ENCODE data around the gene MRPS25. TPM values are rescaled to one million over a fixed set of nuclear protein-coding genes. Genes with fewer than 3 reads are reported as not detected.
A peak's percentile ranks its signal among the peaks of the same experiment; 100 is the strongest.

Gene MRPS25
- total RNA-seq, 1 experiment from 2014 or later: 60.6 TPM

DNA sequence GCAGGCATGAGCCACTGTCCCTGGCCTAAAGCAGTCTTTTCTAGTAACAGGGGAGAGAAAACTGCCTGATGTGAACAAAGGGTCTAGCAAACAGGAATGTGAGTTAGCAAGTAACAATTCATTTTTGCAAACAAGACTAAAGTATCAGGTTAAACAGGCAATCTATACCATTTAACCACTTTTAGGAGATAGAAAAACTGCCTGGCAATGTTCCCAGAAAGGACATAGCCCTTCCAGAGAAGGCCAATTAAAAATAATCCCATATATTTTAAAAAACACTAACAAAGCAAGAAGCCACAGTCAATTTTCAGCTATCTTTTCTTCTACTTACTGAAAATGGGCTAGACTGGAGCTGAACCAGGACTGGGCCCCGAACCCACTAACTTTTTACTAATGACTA lies 27.6 kb upstream of the MRPS25 start:
- H4K20me1 ChIP-seq (ENCODE audit: insufficient read depth, low read depth, low read length): no peaks in the 10 kb centered on the region
- H3K36me3 ChIP-seq (ENCODE audit: insufficient read depth, low read length): peaks cover 39% of the 10 kb centered on the region
- no peak overlapping the region for H3K9ac ChIP-seq (ENCODE audit: low read length)
- no peaks in the 10 kb centered on the region for H3K27me3 ChIP-seq (ENCODE audit: low read length)
- H3K4me3 ChIP-seq (ENCODE audit: low read length): no peak overlapping the region
- no peaks in the 10 kb centered on the region for H3K9me2 ChIP-seq (replicated peaks; ENCODE audit: insufficient read depth, low read length)
- no peak overlapping the region for H3K27ac ChIP-seq (ENCODE audit: low read length)
- no peak for DNase-seq
- no peak overlapping the region for H2AFZ ChIP-seq (ENCODE audit: low read length)
- H3K79me2 ChIP-seq (ENCODE audit: low read length): peaks cover 18% of the 10 kb centered on the region
- no peaks in the 10 kb centered on the region for H3K9me3 ChIP-seq (ENCODE audit: low read length)
- no peak overlapping the region for H3K4me2 ChIP-seq (ENCODE audit: low read depth, low read length, poor library complexity, severe bottlenecking)
- peaks cover 3% of the 10 kb centered on the region for H3K4me1 ChIP-seq (ENCODE audit: low read length)

DNA sequence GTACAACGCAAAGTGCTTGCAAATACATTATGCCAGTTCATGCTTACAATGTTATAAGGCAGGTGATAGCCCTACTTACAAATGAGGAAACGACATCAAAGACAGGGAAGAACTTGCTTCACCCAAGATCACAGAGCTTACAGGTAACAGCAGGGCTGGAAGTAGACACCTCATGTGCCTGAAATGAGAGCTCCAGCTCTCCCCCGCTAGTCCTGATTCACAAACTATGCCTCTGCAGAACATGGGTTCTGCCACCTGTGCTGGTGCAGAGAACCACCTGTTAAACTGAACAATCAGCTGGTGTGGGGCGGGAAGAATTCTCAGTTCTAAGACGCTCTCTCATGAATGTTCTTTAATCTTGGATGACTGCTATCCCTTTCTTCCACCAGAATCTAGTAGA lies 26.5 kb upstream of the MRPS25 start:
- no peak overlapping the region for H3K4me3 ChIP-seq (ENCODE audit: low read length)
- no peak overlapping the region for H3K4me2 ChIP-seq (ENCODE audit: low read depth, low read length, poor library complexity, severe bottlenecking)
- H3K9ac ChIP-seq (ENCODE audit: low read length): no peak overlapping the region
- peaks cover 9% of the 10 kb centered on the region for H3K79me2 ChIP-seq (ENCODE audit: low read length)
- H2AFZ ChIP-seq (ENCODE audit: low read length): no peak overlapping the region
- peaks cover 39% of the 10 kb centered on the region for H3K36me3 ChIP-seq (ENCODE audit: insufficient read depth, low read length)
- peak; percentile 35 for DNase-seq
- H3K27me3 ChIP-seq (ENCODE audit: low read length): no peaks in the 10 kb centered on the region
- H4K20me1 ChIP-seq (ENCODE audit: insufficient read depth, low read depth, low read length): no peaks in the 10 kb centered on the region
- no peaks in the 10 kb centered on the region for H3K4me1 ChIP-seq (ENCODE audit: low read length)
- H3K27ac ChIP-seq (ENCODE audit: low read length): no peak overlapping the region
- no peaks in the 10 kb centered on the region for H3K9me2 ChIP-seq (replicated peaks; ENCODE audit: insufficient read depth, low read length)
- no peaks in the 10 kb centered on the region for H3K9me3 ChIP-seq (ENCODE audit: low read length)

GRCh38 chr3:15089201-15089600 lies 24.1 kb upstream of the MRPS25 start:
- H3K36me3 ChIP-seq (ENCODE audit: insufficient read depth, low read length): peaks cover 34% of the 10 kb centered on the region

GRCh38 chr3:15086699-15087098 lies 21.6 kb upstream of the MRPS25 start:
- Histone ChIP-seq H3K4me1 (ENCODE audit: low read length) (no peaks in the 10 kb centered on the region), H3K9me3 (ENCODE audit: low read length) (no peaks in the 10 kb centered on the region), H4K20me1 (ENCODE audit: insufficient read depth, low read depth, low read length) (no peaks in the 10 kb centered on the region), H3K9ac (ENCODE audit: low read length) (no peak overlapping the region), H3K79me2 (ENCODE audit: low read length) (no peaks in the 10 kb centered on the region), H3K36me3 (ENCODE audit: insufficient read depth, low read length) (peaks cover 49% of the 10 kb centered on the region), H3K27ac (ENCODE audit: low read length) (no peak overlapping the region), H3K4me3 (ENCODE audit: low read length) (no peak overlapping the region), H3K9me2 (replicated peaks; ENCODE audit: insufficient read depth, low read length) (no peaks in the 10 kb centered on the region), H3K4me2 (ENCODE audit: low read depth, low read length, poor library complexity, severe bottlenecking) (no peak overlapping the region), H3K27me3 (ENCODE audit: low read length) (no peaks in the 10 kb centered on the region), H2AFZ (ENCODE audit: low read length) (no peak overlapping the region)
- DNase-seq: no peak

More at GRCh38 chr3:15089201-15089600, 24.1 kb upstream of the MRPS25 start:
- Histone ChIP-seq H2AFZ (ENCODE audit: low read length) (no peak overlapping the region), H3K4me1 (ENCODE audit: low read length) (no peaks in the 10 kb centered on the region), H3K9ac (ENCODE audit: low read length) (no peak overlapping the region), H3K27ac (ENCODE audit: low read length) (no peak overlapping the region), H3K27me3 (ENCODE audit: low read length) (no peaks in the 10 kb centered on the region), H3K4me2 (ENCODE audit: low read depth, low read length, poor library complexity, severe bottlenecking) (no peak overlapping the region), H3K4me3 (ENCODE audit: low read length) (no peak overlapping the region), H4K20me1 (ENCODE audit: insufficient read depth, low read depth, low read length) (no peaks in the 10 kb centered on the region), H3K9me2 (replicated peaks; ENCODE audit: insufficient read depth, low read length) (no peaks in the 10 kb centered on the region), H3K9me3 (ENCODE audit: low read length) (no peaks in the 10 kb centered on the region), H3K79me2 (ENCODE audit: low read length) (no peaks in the 10 kb centered on the region)
- DNase-seq: peak; percentile 25

GRCh38 chr3:15086263-15086662 lies 21.1 kb upstream of the MRPS25 start:
- Histone ChIP-seq H4K20me1 (ENCODE audit: insufficient read depth, low read depth, low read length) (no peaks in the 10 kb centered on the region), H3K4me3 (ENCODE audit: low read length) (no peak overlapping the region), H3K4me1 (ENCODE audit: low read length) (no peaks in the 10 kb centered on the region), H3K9me3 (ENCODE audit: low read length) (no peaks in the 10 kb centered on the region), H3K27me3 (ENCODE audit: low read length) (no peaks in the 10 kb centered on the region), H3K9me2 (replicated peaks; ENCODE audit: insufficient read depth, low read length) (no peaks in the 10 kb centered on the region), H3K79me2 (ENCODE audit: low read length) (no peaks in the 10 kb centered on the region), H2AFZ (ENCODE audit: low read length) (no peak overlapping the region), H3K36me3 (ENCODE audit: insufficient read depth, low read length) (peaks cover 49% of the 10 kb centered on the region), H3K4me2 (ENCODE audit: low read depth, low read length, poor library complexity, severe bottlenecking) (no peak overlapping the region), H3K27ac (ENCODE audit: low read length) (no peak overlapping the region), H3K9ac (ENCODE audit: low read length) (no peak overlapping the region)
- peak; percentile 16 for DNase-seq

- Histone ChIP-seq H2AFZ (ENCODE audit: low read length) (no peak overlapping the region), H3K27me3 (ENCODE audit: low read length) (no peaks in the 10 kb centered on the region), H3K36me3 (ENCODE audit: insufficient read depth, low read length) (peaks cover 51% of the 10 kb centered on the region), H3K9me2 (replicated peaks; ENCODE audit: insufficient read depth, low read length) (no peaks in the 10 kb centered on the region), H4K20me1 (ENCODE audit: insufficient read depth, low read depth, low read length) (no peaks in the 10 kb centered on the region), H3K4me1 (ENCODE audit: low read length) (no peaks in the 10 kb centered on the region), H3K27ac (ENCODE audit: low read length) (no peak overlapping the region), H3K9me3 (ENCODE audit: low read length) (no peaks in the 10 kb centered on the region), H3K79me2 (ENCODE audit: low read length) (no peaks in the 10 kb centered on the region), H3K9ac (ENCODE audit: low read length) (no peak overlapping the region), H3K4me3 (ENCODE audit: low read length) (no peak overlapping the region), H3K4me2 (ENCODE audit: low read depth, low read length, poor library complexity, severe bottlenecking) (no peak overlapping the region)
- DNase-seq: peak; percentile 14
These were observed 18.1 kb upstream of the MRPS25 start for GRCh38 chr3:15083252-15083651.

GRCh38 chr3:15081960-15082664 lies 17.0 kb upstream of the MRPS25 start:
- no peak for DNase-seq
- Histone ChIP-seq H3K36me3 (ENCODE audit: insufficient read depth, low read length) (peaks cover 61% of the 10 kb centered on the region), H4K20me1 (ENCODE audit: insufficient read depth, low read depth, low read length) (no peaks in the 10 kb centered on the region), H3K4me3 (ENCODE audit: low read length) (no peak overlapping the region), H3K79me2 (ENCODE audit: low read length) (no peaks in the 10 kb centered on the region), H3K4me2 (ENCODE audit: low read depth, low read length, poor library complexity, severe bottlenecking) (no peak overlapping the region), H3K27ac (ENCODE audit: low read length) (no peak overlapping the region), H3K9me3 (ENCODE audit: low read length) (no peaks in the 10 kb centered on the region), H3K27me3 (ENCODE audit: low read length) (no peaks in the 10 kb centered on the region), H3K4me1 (ENCODE audit: low read length) (no peaks in the 10 kb centered on the region), H3K9me2 (replicated peaks; ENCODE audit: insufficient read depth, low read length) (no peaks in the 10 kb centered on the region), H3K9ac (ENCODE audit: low read length) (no peak overlapping the region), H2AFZ (ENCODE audit: low read length) (no peak overlapping the region)

GRCh38 chr3:15079091-15079490 lies 14.0 kb upstream of the MRPS25 start:
- Histone ChIP-seq H3K4me2 (ENCODE audit: low read depth, low read length, poor library complexity, severe bottlenecking) (no peak overlapping the region), H3K9me3 (ENCODE audit: low read length) (no peaks in the 10 kb centered on the region), H4K20me1 (ENCODE audit: insufficient read depth, low read depth, low read length) (no peaks in the 10 kb centered on the region), H2AFZ (ENCODE audit: low read length) (no peak overlapping the region), H3K27me3 (ENCODE audit: low read length) (no peaks in the 10 kb centered on the region), H3K36me3 (ENCODE audit: insufficient read depth, low read length) (peaks cover 56% of the 10 kb centered on the region), H3K4me1 (ENCODE audit: low read length) (no peaks in the 10 kb centered on the region), H3K9ac (ENCODE audit: low read length) (no peak overlapping the region), H3K79me2 (ENCODE audit: low read length) (no peaks in the 10 kb centered on the region), H3K27ac (ENCODE audit: low read length) (no peak overlapping the region), H3K9me2 (replicated peaks; ENCODE audit: insufficient read depth, low read length) (no peaks in the 10 kb centered on the region), H3K4me3 (ENCODE audit: low read length) (no peak overlapping the region)
- peak; percentile 22 for DNase-seq
